WI38 (cell line): ENCODE measurements around the gene CETN2.

Source experiments
- H3K4me3 ChIP-seq: 2 replicates; pipeline ENCODE4 v1.5.1; 2011; ENCODE audit warnings: low read depth, mild to moderate bottlenecking, control low read depth, low read length
- CTCF ChIP-seq: IDR thresholded peaks from 2 replicates; pipeline ENCODE4 v1.5.1; 2012; ENCODE audit warnings: low read depth, mild to moderate bottlenecking, control low read depth, low read length

The CETN2 gene

GRCh38 chrX:152830312-152831305 lies at the start of gene CETN2, which contains the start of gene NSDHL:
Gene CETN2, minus strand, starts transcription at chrX:152830757. Its CDS starts 47 bp downstream, at chrX:152830710.
Gene NSDHL, plus strand, starts transcription at chrX:152831063. Its CDS starts 15,262 bp downstream, at chrX:152846325.
- peak within 1 kb of the TSS; percentile 75 for H3K4me3 ChIP-seq
- no peak for TF ChIP-seq CTCF

- H3K4me3 ChIP-seq: no peak overlapping the region
- no peak for TF ChIP-seq CTCF
Measured at GRCh38 chrX:152878976-152879755, 48.6 kb upstream of the CETN2 start.

GRCh38 chrX:152876931-152877840 lies 46.6 kb upstream of the CETN2 start:
- no peak for TF ChIP-seq CTCF
- no peak overlapping the region for H3K4me3 ChIP-seq

GRCh38 chrX:152873361-152873760 lies 42.8 kb upstream of the CETN2 start:
- no peak overlapping the region for H3K4me3 ChIP-seq
- TF ChIP-seq CTCF: no peak

GRCh38 chrX:152872522-152872921 lies 42.0 kb upstream of the CETN2 start:
- no peak overlapping the region for H3K4me3 ChIP-seq
- TF ChIP-seq CTCF: no peak

- TF ChIP-seq CTCF: no peak
- H3K4me3 ChIP-seq: no peak overlapping the region
Measured at GRCh38 chrX:152871260-152871659, 40.7 kb upstream of the CETN2 start.
